Measurements from ENCODE around the gene RIPOR3.

Gene RIPOR3

GRCh38 chr20:50632701-50633100 lies 58.6 kb downstream of the RIPOR3 start:
- TF ChIP-seq CTCF (IDR thresholded peaks at IDR 0.05; ENCODE audit: insufficient read depth, low read depth, low read length, missing control alignments): no peak
- H3K4me3 ChIP-seq (ENCODE audit: low read length): no peak overlapping the region
- DNase-seq (ENCODE audit: low read depth): no peak

- DNase-seq (ENCODE audit: low read depth): no peak
- no peak overlapping the region for H3K4me3 ChIP-seq (ENCODE audit: low read length)
- no peak for TF ChIP-seq CTCF (IDR thresholded peaks at IDR 0.05; ENCODE audit: insufficient read depth, low read depth, low read length, missing control alignments)
Observed at GRCh38 chr20:50632236-50632635, 59.1 kb downstream of the RIPOR3 start.

DNA sequence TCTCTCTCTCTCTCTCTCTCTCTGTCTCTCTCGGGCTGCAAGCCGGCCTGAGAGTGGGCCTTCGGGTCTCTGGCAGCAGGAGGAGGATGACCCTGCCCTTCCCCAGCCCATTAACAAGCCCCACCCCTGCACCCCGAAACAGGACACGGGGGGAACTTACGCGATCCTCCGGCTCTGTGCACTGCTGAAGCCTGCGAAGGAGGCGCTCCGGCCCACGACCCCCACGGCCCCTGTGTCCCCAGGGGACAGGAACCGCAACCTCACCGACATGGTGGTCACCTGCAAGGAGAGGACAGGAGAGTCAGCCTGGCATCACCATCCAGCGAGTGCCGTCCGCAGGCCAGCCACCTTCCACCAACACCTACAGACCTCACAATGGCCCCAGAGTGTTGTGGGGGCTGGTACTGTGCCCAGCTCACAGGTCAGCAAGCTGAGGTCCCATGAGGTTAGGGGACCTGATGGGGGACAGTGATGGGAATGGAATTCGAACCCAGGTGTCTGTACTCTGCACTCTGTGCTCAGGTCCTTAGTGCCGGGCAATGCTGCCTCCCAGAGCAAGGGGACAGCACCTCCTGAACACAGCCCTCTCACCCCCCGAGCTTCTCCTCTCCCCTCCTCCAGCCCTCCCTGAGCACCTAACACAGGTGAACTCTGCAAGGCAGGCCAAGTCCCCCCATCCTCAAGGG lies 60.6 kb downstream of the RIPOR3 start:
- TF ChIP-seq CTCF (IDR thresholded peaks at IDR 0.05; ENCODE audit: insufficient read depth, low read depth, low read length, missing control alignments): no peak

GRCh38 chr20:50629670-50630045 lies 61.7 kb downstream of the RIPOR3 start:
- no peak for TF ChIP-seq CTCF (IDR thresholded peaks at IDR 0.05; ENCODE audit: insufficient read depth, low read depth, low read length, missing control alignments)
- H3K4me3 ChIP-seq (ENCODE audit: low read length): no peak overlapping the region

More for the DNA sequence above, 60.6 kb downstream of the RIPOR3 start:
- H3K4me3 ChIP-seq (ENCODE audit: low read length): no peak overlapping the region
- DNase-seq (ENCODE audit: low read depth): no peak

DNA sequence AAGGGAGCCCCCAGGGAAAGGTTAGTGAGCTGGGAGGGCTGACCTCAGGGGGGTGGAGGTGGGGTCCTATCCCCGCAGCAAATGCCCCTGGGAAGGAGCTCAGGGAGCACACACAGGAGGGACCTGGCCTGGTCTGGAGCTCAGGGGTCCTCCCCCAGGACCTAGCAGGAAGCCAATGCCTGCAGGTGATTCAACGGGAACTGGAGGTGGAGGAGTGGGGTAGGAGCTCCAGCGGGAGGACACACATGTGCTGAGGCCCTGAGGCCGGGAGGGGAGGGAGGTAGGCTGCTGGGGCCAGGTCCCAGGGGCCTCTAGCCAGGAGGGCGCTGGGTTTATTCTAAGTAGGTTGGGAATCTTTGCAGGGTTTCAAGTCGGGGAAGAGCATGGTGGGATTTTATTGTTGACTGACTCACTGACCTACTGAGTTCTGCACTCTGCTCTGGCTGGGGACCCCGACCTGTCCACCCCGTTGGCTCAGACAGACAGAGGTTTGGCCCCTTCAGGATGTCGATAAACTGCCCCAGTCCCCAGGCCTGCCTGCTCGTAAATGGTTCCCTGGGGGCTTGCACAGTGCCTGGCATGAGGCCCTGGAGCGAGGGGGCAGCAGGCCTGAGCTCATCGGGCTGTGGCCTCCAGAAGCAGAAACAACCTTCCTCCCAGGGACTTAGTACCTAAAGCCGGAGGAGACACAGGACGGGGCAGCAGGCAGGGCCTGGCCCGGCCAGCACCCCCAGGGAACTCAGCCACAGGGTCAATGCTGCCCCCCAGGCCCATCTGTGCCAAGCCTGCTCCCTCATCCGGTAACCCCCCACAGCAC lies 62.3 kb downstream of the RIPOR3 start:
- H3K4me3 ChIP-seq (ENCODE audit: low read length): no peak overlapping the region
- TF ChIP-seq CTCF (IDR thresholded peaks at IDR 0.05; ENCODE audit: insufficient read depth, low read depth, low read length, missing control alignments): no peak
- DNase-seq (ENCODE audit: low read depth): no peak

More at GRCh38 chr20:50629670-50630045, 61.7 kb downstream of the RIPOR3 start:
- DNase-seq (ENCODE audit: low read depth): no peak

DNA sequence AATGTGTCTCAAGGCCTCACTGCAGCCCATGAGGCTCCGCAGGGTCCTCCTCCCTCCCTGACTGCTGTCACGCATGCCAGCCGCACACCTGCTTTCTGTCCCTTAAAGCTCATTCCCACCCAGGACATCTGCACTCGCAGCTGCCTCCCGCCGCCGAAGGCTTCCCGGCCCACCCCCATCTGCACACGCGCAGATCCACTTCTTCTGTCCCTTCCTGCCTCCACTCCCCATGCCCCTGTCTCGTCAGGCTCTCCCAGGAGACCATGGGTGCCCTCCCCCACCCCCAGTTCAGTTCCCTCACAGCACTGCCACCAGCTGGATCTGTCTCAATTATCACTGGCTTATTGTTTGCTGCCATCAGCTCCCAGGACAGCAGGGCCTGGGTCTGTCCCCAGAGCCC lies 63.0 kb downstream of the RIPOR3 start:
- no peak for DNase-seq (ENCODE audit: low read depth)
- no peak overlapping the region for H3K4me3 ChIP-seq (ENCODE audit: low read length)
- no peak for TF ChIP-seq CTCF (IDR thresholded peaks at IDR 0.05; ENCODE audit: insufficient read depth, low read depth, low read length, missing control alignments)

Measured in epithelial cell of esophagus (primary cell).